Psoas muscle (tissue), 8 donors: ENCODE data around the gene PAX5. TPM values are rescaled to one million over a fixed set of nuclear protein-coding genes. Genes with fewer than 3 reads are reported as not detected.

Source experiments
- ATAC-seq, 4 donors: fragments of 200-7000 bp; cut with Tn5 transposase; one replicate each; pipeline ENCODE4 v1.9.1; 2020; ENCODE audit warnings: moderate library complexity in 3 of 4, mild to moderate bottlenecking in 2 of 4
- DNase-seq, 2 donors: peaks; one replicate each; pipeline ENCODE4 v3.0.0-alpha.2; 2020
- H3K27ac ChIP-seq: fragments of 200-600 bp; one replicate; pipeline ENCODE4 v1.8.0; 2022
- H3K27me3 ChIP-seq, 3 donors: fragments of 200-600 bp in 1 of 3; one replicate each; pipeline versions ENCODE4 v1.6.1 to v1.8.0; 2013 to 2022; ENCODE audit warnings: low read length in 2 of 3, mild to moderate bottlenecking in 2 of 3, moderate library complexity in 1 of 3; ENCODE audit not compliant: insufficient read depth in 3 of 3
- H3K36me3 ChIP-seq, 2 donors: fragments of 200-600 bp in 1 of 2; one replicate each; pipeline versions ENCODE4 v1.6.1 to v1.8.0; 2013 to 2022; ENCODE audit warnings: low read depth in 1 of 2, mild to moderate bottlenecking in 1 of 2, moderate library complexity in 1 of 2; ENCODE audit not compliant: insufficient read depth in 1 of 2
- H3K4me1 ChIP-seq: fragments of 200-600 bp; one replicate; pipeline ENCODE4 v1.8.0; 2022
- H3K4me3 ChIP-seq: fragments of 200-600 bp; one replicate; pipeline ENCODE4 v1.8.0; 2022; ENCODE audit warnings: mild to moderate bottlenecking
- H3K9me3 ChIP-seq: fragments of 200-600 bp; one replicate; pipeline ENCODE4 v1.8.0; 2022
- WGBS, 3 donors: extraction: QIAGEN DNeasy Blood & Tissue Kit; methylation state at CpG; one replicate each; pipeline versions ENCODE4 v1.1.6 to v1.1.7; 2013; 5-methylcytosine and 5-hydroxymethylcytosine counted together
- intact Hi-C, 2 donors: fragments of 100-400 bp; cut with DNase I; formaldehyde crosslinking; loops; one replicate each; pipeline versions ENCODE4 v1.11.0 to v1.14.2; 2022
- polyA plus RNA-seq, 3 donors: library from polyadenylated mRNA; stranded (reverse); fragments of 200-250 nt; gene quantifications; one replicate each; pipeline ENCODE4 v1.2.3, GENCODE V29; 2013
- total RNA-seq, 4 donors: library from RNA; stranded (reverse); fragmentation: NEBNext Ultra II Directional in 2 of 4; extraction: Animal tissue kit (Norgen Biotek cat#: 25700) in 2 of 4; gene quantifications; one replicate each; pipeline versions ENCODE4 v1.2.1 to v1.2.4, GENCODE V29; 2021 to 2023
- TF ChIP-seq, protein P1 (sequence below): fragments of 200-600 bp; IDR thresholded peaks from one replicate; pipeline ENCODE4 v1.8.0; 2022; ENCODE audit warnings: antibody characterized with exemption
- donor health status: healthy with polysubstance abuse.
- donor health status: DM: no; HTN: no; CAD: no; lungs with moderate emphysema.
- donor health status: Bipolar disorder and iron deficiency.
- donor health status: healthy.
- donor health status: DM: yes; HTN: yes; CAD: no.
- donor health status: DM: no; HTN: no; CAD: no.
- donor health status: DM: no; HTN: no; CAD: no.
- donor health status: DM: yes; HTN: yes; CAD: no.

Gene PAX5
- total and polyA plus RNA-seq, 7 donors, result under 0.01 to 0.50 (median 0.06) TPM; not detected in 3

DNA sequence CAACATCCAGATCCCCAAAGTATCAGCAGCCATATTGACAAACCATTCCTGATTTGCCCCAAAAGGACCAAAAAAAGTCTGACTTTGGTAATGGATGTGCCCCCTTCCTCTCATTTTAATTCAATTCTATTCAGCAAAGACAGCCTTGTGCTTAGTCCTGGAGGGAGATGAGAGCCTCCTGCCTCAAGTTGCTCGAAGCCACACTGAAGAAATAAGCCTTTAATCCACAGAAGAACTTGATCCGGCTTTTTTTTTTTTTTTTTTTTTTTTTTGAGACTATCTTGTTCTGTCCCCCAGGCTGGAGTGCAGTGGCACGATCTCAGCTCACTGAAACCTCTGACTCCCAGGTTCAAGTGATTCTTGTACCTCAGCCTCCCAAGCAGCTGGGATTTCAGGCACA lies 8.4 kb upstream of the PAX5 start:
- Histone ChIP-seq H3K36me3 (no peaks in the 10 kb centered on the region), H3K27ac (no peak overlapping the region), H3K9me3 (no peaks in the 10 kb centered on the region), H3K27me3 (peaks cover 0 to 94% (median 22%) of the 10 kb centered on the region in 3 donors), H3K4me3 (no peak overlapping the region), H3K4me1 (peaks cover 7% of the 10 kb centered on the region)
- DNase-seq (no peak), ATAC-seq (no peak)
- WGBS, 3 donors, result 55 to 63% (median 55%) methylated on average over 3 of the region's 3 CpGs
- intact Hi-C loops, result no loop called here
- TF ChIP-seq, protein P1, sequence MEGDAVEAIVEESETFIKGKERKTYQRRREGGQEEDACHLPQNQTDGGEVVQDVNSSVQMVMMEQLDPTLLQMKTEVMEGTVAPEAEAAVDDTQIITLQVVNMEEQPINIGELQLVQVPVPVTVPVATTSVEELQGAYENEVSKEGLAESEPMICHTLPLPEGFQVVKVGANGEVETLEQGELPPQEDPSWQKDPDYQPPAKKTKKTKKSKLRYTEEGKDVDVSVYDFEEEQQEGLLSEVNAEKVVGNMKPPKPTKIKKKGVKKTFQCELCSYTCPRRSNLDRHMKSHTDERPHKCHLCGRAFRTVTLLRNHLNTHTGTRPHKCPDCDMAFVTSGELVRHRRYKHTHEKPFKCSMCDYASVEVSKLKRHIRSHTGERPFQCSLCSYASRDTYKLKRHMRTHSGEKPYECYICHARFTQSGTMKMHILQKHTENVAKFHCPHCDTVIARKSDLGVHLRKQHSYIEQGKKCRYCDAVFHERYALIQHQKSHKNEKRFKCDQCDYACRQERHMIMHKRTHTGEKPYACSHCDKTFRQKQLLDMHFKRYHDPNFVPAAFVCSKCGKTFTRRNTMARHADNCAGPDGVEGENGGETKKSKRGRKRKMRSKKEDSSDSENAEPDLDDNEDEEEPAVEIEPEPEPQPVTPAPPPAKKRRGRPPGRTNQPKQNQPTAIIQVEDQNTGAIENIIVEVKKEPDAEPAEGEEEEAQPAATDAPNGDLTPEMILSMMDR, result no peak

DNA sequence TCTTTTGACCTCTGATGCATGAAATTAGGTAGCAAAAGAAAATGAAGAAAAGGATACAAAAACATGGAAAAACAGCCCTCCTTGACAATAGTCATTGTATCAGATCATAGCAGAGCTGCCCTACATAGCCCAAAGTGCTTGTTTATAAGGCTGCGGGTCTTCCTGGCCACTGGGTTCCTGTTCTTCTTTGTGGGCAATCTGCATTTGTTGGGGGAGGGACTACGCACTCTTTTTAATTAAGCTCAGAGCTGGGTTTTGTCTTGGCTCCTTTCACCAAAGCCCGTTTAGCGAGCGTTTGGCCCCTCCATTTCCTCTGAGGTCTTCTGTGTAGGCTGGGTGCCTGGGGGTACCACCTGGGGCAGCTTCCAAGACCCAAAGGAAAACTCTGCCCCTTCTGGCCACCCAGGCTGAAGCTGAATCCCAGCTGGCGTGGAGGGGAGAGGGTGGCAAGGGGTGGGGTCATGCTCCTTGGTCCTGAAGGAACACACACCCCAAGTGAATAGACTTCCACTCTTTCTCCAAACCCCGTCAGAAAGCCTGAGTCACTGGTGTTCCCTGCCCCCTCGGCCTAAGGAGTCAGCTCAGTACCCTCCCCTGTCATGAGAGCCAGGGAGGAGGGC lies 6.5 kb upstream of the PAX5 start:
- Histone ChIP-seq H3K36me3 (no peaks in the 10 kb centered on the region), H3K4me3 (no peak overlapping the region), H3K4me1 (peaks cover 12% of the 10 kb centered on the region), H3K27ac (no peak overlapping the region), H3K27me3 (peaks cover 0 to 98% (median 38%) of the 10 kb centered on the region in 3 donors), H3K9me3 (no peaks in the 10 kb centered on the region)
- WGBS, 3 donors, result 65 to 77% (median 76%) methylated on average over 8 of the region's 8 CpGs
- intact Hi-C loops, result no loop called here
- ATAC-seq (no peak), DNase-seq (no peak)
- TF ChIP-seq, protein P1, result no peak

DNA sequence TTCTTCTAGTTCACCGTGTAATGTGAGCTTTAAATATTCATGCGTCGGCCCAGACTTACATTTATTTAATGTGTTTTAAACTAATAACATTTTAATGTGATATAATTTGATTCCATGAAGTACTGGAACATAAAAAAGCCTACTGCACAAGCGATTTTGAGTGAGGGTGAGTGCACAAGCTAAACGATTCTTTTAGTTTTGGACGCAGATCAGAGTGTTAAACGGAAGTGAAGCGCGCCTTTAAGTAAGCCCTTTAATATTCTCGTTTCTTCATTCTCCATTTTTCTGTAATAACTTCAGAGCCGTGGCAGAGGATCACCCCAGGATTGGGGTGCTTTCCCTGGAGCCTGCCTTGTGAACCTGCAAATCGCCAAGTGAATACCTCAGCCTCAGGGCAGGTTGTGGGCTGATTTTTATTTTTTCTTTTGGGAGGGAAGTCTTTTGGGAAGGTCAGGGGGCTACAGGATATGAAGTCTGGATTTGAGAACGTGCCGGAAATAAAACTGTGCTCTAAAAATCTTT lies 4.9 kb upstream of the PAX5 start:
- H3K36me3 ChIP-seq, result no peaks in the 10 kb centered on the region
- TF ChIP-seq, protein P1, result no peak
- H3K4me3 ChIP-seq, result no peak overlapping the region
- H3K4me1 ChIP-seq, result peaks cover 22% of the 10 kb centered on the region
- no peaks in the 10 kb centered on the region for H3K9me3 ChIP-seq
- H3K27ac ChIP-seq, result no peak overlapping the region
- 25 to 33% (median 27%) methylated on average over 14 of the region's 14 CpGs for WGBS, 3 donors
- no peak for ATAC-seq
- intact Hi-C loops, result no loop called here
- peaks cover 0 to 100% (median 53%) of the 10 kb centered on the region in 3 donors for H3K27me3 ChIP-seq
- no peak for DNase-seq

DNA sequence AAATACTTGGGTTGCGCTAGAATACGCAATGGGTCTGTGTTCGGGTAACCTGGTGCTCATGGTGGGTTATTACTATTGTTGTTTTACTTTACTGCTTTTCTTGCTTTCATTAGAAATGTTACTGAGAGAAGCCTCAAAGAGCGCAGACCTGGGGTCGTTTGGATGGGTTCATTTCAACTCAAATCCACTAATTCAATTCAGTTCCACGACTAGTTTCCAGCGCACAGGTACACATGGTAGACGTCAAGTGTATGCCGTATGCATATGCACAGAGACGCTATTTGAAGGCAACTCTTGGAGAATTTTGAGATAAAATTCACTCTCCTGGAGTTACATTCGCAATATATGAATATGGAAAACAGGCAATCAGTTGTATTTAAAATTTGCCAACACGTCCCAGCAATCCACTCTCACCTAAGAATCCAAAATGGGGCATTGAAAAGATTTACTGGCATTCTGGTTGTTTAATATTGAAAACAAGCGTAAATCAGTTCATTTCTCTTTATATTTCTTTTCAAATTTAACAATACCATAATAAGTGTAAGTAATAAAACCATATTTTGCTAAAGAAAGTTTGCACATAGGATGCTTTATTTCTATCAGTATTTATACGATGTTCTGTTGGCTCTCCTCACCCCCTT lies 4.4 kb upstream of the PAX5 start:
- WGBS, 3 donors, result 16 to 21% (median 21%) methylated on average over 14 of the region's 14 CpGs
- Histone ChIP-seq H3K4me1 (peaks cover 22% of the 10 kb centered on the region), H3K36me3 (no peaks in the 10 kb centered on the region), H3K27ac (no peak overlapping the region), H3K27me3 (peaks cover 0 to 100% (median 56%) of the 10 kb centered on the region in 3 donors), H3K4me3 (peak overlapping the region; percentile 69), H3K9me3 (no peaks in the 10 kb centered on the region)
- TF ChIP-seq, protein P1, result no peak
- intact Hi-C loops, result no loop called here
- no peak for ATAC-seq
- no peak for DNase-seq
